Testis (tissue), 3 donors: Measurements from ENCODE around the gene RND3. TPM values are rescaled to one million over a fixed set of nuclear protein-coding genes. Genes with fewer than 3 reads are reported as not detected.

Experiments
- DNase-seq: peaks from one replicate; pipeline ENCODE4 v3.0.0-alpha.2; 2019
- H3K27ac ChIP-seq, 2 donors: fragments of 200-600 bp; sonication (generic); one replicate each; pipeline ENCODE4 v1.5.1; 2019
- H3K27me3 ChIP-seq: fragments of 200-600 bp; sonication (generic); one replicate; pipeline ENCODE4 v1.5.1; 2019
- H3K36me3 ChIP-seq: fragments of 200-600 bp; sonication (generic); one replicate; pipeline ENCODE4 v1.5.1; 2017; ENCODE audit warnings: low read depth; ENCODE audit errors: missing control alignments
- H3K4me1 ChIP-seq: fragments of 200-600 bp; sonication (generic); one replicate; pipeline ENCODE4 v1.5.1; 2019
- H3K4me3 ChIP-seq, 2 donors: fragments of 200-600 bp; sonication (generic); one replicate each; pipeline ENCODE4 v1.5.1; 2017 to 2019
- H3K9me3 ChIP-seq: fragments of 200-600 bp; sonication (generic); one replicate; pipeline ENCODE4 v1.5.1; 2017
- POLR2A ChIP-seq: fragments of 450-650 bp; IDR thresholded peaks from one replicate; pipeline ENCODE4 v1.6.1; 2017; ENCODE audit warnings: antibody characterized with exemption, mild to moderate bottlenecking, moderate library complexity
- WGBS, 2 donors: methylation state at CpG; one replicate each; pipeline ENCODE4 v1.1.5; 2018; 5-methylcytosine and 5-hydroxymethylcytosine counted together
- intact Hi-C: fragments of 100-400 bp; cut with DNase I; formaldehyde crosslinking; loops from one replicate; pipeline ENCODE4 v1.15.1; 2023; ENCODE audit warnings: low total_unique reads
- polyA plus RNA-seq: library from polyadenylated mRNA; stranded (reverse); fragments of 350-450 nt; fragmentation: Illumina TruSeq; extraction: RNeasy Lipid Tissue Mini Kit (QIAGEN cat#74804); gene quantifications from one replicate; pipeline ENCODE4 v1.2.3, GENCODE V29; 2014; ENCODE audit warnings: low read depth, low replicate concordance; ENCODE audit not compliant: insufficient read depth
- total RNA-seq, 2 donors: library from RNA; depleted of rRNA; stranded (reverse); fragments of >200 nt; gene quantifications; one replicate each; pipeline ENCODE4 v1.2.3, GENCODE V29; 2016
- TF ChIP-seq, protein P1 (sequence below), 3 experiments: fragments of 450-650 bp in 2 of 3; fragments of 200-600 bp in 1 of 3; sonication (generic) in 1 of 3; IDR thresholded peaks; one replicate each; pipeline ENCODE4 v1.5.1; 2016 to 2019; ENCODE audit warnings: antibody characterized with exemption in 3 of 3, mild to moderate bottlenecking in 2 of 3, moderate library complexity in 1 of 3

RND3 gene
- total and polyA plus RNA-seq, 3 donors from 2014 or later, result 5.0 to 10.2 (median 8.0) TPM

- TF ChIP-seq, protein P1, sequence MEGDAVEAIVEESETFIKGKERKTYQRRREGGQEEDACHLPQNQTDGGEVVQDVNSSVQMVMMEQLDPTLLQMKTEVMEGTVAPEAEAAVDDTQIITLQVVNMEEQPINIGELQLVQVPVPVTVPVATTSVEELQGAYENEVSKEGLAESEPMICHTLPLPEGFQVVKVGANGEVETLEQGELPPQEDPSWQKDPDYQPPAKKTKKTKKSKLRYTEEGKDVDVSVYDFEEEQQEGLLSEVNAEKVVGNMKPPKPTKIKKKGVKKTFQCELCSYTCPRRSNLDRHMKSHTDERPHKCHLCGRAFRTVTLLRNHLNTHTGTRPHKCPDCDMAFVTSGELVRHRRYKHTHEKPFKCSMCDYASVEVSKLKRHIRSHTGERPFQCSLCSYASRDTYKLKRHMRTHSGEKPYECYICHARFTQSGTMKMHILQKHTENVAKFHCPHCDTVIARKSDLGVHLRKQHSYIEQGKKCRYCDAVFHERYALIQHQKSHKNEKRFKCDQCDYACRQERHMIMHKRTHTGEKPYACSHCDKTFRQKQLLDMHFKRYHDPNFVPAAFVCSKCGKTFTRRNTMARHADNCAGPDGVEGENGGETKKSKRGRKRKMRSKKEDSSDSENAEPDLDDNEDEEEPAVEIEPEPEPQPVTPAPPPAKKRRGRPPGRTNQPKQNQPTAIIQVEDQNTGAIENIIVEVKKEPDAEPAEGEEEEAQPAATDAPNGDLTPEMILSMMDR (IDR thresholded peaks at IDR 0.05), result no peak
- TF ChIP-seq POLR2A, result no peak
- peaks cover 4% of the 10 kb centered on the region for H3K4me1 ChIP-seq
- H3K36me3 ChIP-seq, result no peaks in the 10 kb centered on the region
- WGBS, 2 donors, result 89 to 94% methylated on average over 6 of the region's 6 CpGs
- H3K4me3 ChIP-seq, result no peak overlapping the region
- no peaks in the 10 kb centered on the region for H3K27me3 ChIP-seq
- H3K9me3 ChIP-seq, result no peaks in the 10 kb centered on the region
- no peak overlapping the region for H3K27ac ChIP-seq
- DNase-seq, result no peak
- intact Hi-C loops, result loop anchor here (10.0 kb wide), 1 partner anchor 676 kb away; no protein-coding TSS in a partner anchor
Measured at GRCh38 chr2:150480971-150481830, 6.3 kb downstream of the RND3 start.

DNA sequence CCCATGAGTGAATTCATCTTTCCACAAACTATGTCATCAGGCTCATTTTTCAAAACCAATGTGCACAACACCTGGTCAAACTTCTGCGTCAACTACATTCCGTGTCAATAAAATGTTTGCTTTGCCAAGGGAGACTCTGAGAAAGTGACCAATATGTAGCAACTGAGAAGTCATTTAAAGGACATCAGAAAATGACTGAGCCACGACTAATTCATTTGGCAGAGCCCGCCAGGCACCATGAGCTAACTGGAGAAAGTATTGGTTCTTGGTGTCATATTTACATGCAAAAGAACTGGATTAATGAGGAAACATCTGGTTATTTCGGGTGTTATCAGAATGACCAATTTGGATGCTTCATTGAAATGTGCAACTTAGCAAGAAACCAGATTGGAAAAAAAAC lies 7.2 kb downstream of the RND3 start:
- TF ChIP-seq, protein P1 (IDR thresholded peaks at IDR 0.05), result no peak
- no peak for TF ChIP-seq POLR2A
- no peaks in the 10 kb centered on the region for H3K27me3 ChIP-seq
- intact Hi-C loops, result loop anchor here (10.0 kb wide), 1 partner anchor 675 kb away; no protein-coding TSS in a partner anchor
- no peaks in the 10 kb centered on the region for H3K9me3 ChIP-seq
- DNase-seq, result no peak
- no peak overlapping the region for H3K27ac ChIP-seq
- no peaks in the 10 kb centered on the region for H3K36me3 ChIP-seq
- H3K4me1 ChIP-seq, result peaks cover 4% of the 10 kb centered on the region
- WGBS, 2 donors, result 80 to 84% methylated on average over 5 of the region's 5 CpGs
- H3K4me3 ChIP-seq, result no peak overlapping the region

DNA sequence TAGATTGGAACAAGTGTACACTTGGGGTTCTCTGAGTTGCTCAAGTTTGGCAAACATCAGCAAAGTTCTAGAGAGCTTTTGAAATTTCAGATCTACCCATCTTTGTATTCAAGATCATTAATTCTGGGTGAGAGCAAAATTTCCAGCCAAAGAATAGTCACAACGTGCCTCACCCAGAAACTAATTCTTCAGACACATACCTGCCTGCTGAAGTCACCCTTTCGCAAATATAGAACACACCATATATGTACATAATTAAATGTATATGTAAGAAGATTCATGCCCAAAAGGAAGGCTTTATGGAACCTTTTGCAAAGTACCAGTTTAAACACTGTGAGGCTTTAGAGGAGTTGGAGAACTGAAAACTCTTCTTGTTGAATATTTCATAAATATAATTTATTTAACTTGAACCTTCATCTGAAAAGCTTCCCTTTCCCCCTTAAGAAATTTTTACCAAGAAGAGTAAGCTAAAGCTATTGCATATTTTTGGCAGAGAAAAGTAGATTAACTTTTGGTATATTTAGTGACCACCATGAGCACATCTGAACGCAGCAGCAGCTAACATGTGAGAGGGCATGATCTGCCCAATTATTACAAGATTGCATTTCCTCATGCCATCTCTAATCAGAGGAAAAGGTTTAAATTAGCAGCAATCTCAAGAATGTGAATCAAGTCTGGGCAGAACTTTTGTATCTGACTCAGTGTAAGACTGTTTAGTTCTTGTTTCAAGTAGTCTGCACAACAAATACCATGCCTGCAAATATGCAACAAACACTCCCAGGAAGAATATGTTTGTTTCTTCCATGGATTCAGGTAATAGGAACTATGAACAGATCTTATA lies 8.2 kb downstream of the RND3 start:
- Histone ChIP-seq H3K4me3 (no peak overlapping the region), H3K9me3 (no peaks in the 10 kb centered on the region), H3K27me3 (no peaks in the 10 kb centered on the region), H3K36me3 (no peaks in the 10 kb centered on the region), H3K27ac (no peak overlapping the region), H3K4me1 (no peaks in the 10 kb centered on the region)
- DNase-seq, result no peak
- WGBS, 2 donors, result 79 to 81% methylated on average over 3 of the region's 3 CpGs
- TF ChIP-seq, protein P1 (IDR thresholded peaks at IDR 0.05), result no peak
- TF ChIP-seq POLR2A, result no peak
- intact Hi-C loops, result no loop called here

GRCh38 chr2:150478200-150478974 lies 9.1 kb downstream of the RND3 start:
- intact Hi-C loops, result no loop called here
- no peak for DNase-seq
- Histone ChIP-seq H3K27me3 (no peaks in the 10 kb centered on the region), H3K4me3 (no peak overlapping the region), H3K9me3 (no peaks in the 10 kb centered on the region), H3K36me3 (no peaks in the 10 kb centered on the region), H3K27ac (no peak overlapping the region), H3K4me1 (no peaks in the 10 kb centered on the region)
- 46 to 56% methylated on average over 6 of the region's 6 CpGs for WGBS, 2 donors
- TF ChIP-seq, protein P1 (IDR thresholded peaks at IDR 0.05), result no peak
- TF ChIP-seq POLR2A, result no peak
